ENCODE measurements around the gene EMCN. TPM values are rescaled to one million over a fixed set of nuclear protein-coding genes. Genes with fewer than 3 reads are reported as not detected.

EMCN gene
- total and polyA plus RNA-seq, 2 of the 8 experiments (the other 6 are each of a cell fraction or from before 2014, with no cell fraction given): not detected

- TF ChIP-seq GTF2F1 (IDR thresholded peaks at IDR 0.05; ENCODE audit: borderline replicate concordance, low read depth, low read length) (no peak), NRF1 (IDR thresholded peaks at IDR 0.05; ENCODE audit: low read depth, low read length) (no peak), SP4 (IDR thresholded peaks at IDR 0.05; ENCODE audit: low read length) (no peak), ATF3 (IDR thresholded peaks at IDR 0.05; ENCODE audit: insufficient read depth, low read depth, low read length) (no peak), TBP (IDR thresholded peaks at IDR 0.05; ENCODE audit: low read depth, low read length) (no peak), TCF12 (IDR thresholded peaks at IDR 0.05; ENCODE audit: low read depth, low read length) (no peak)
These were observed 21.9 kb upstream of the EMCN start (continued) for GRCh38 chr4:100539706-100540105.
